IMR-90 (cell line): Measurements from ENCODE around the gene PRRX1. TPM values are rescaled to one million over a fixed set of nuclear protein-coding genes. Genes with fewer than 3 reads are reported as not detected.

Source experiments
- ATAC-seq: fragments of 200-7000 bp; cut with Tn5 transposase; 2 replicates; pipeline ENCODE4 v1.9.1; 2020; ENCODE audit warnings: low read depth, mild to moderate bottlenecking, moderate library complexity
- BruUV-seq: library from RNA; stranded (reverse); fragments of 400-500 nt; replicated peaks from 2 replicates; lab custom pipeline; 2021; lab: Mats Ljungman, UMichigan
- CTCF ChIA-PET: fragments of 300-600 bp; formaldehyde crosslinking; extraction: SDS; loops from one replicate; lab custom pipeline; 2021; ENCODE audit warnings: antibody characterized with exemption; lab: Yijun Ruan, JAX
- POLR2A ChIA-PET: fragments of 300-600 bp; sonication (Branson Sonifier 250); formaldehyde crosslinking; loops from one replicate; lab custom pipeline; 2022; ENCODE audit warnings: antibody characterized with exemption; ENCODE audit not compliant: unreplicated experiment; lab: Charles Lee
- DNase-seq: peaks from one replicate; pipeline ENCODE4 v3.0.0; 2013
- H2AFZ ChIP-seq: replicated peaks from 2 replicates; pipeline ENCODE3; 2013; ENCODE audit warnings: low read length, mild to moderate bottlenecking; ENCODE audit not compliant: poor library complexity
- H2AK5ac ChIP-seq: 2 replicates; pipeline ENCODE4 v1.6.1; 2013; ENCODE audit warnings: low read depth, low read length, inconsistent platforms
- H2AK9ac ChIP-seq: replicated peaks from 2 replicates; pipeline ENCODE3; 2013; ENCODE audit warnings: mild to moderate bottlenecking, low read depth, low read length, moderate library complexity; ENCODE audit not compliant: poor library complexity
- H2BK120ac ChIP-seq: 2 replicates; pipeline ENCODE4 v1.6.1; 2013; ENCODE audit warnings: low read depth, low read length, inconsistent platforms
- H2BK15ac ChIP-seq: 3 replicates; pipeline ENCODE4 v1.6.1; 2013; ENCODE audit warnings: low read depth, low read length, inconsistent platforms
- H2BK20ac ChIP-seq: 2 replicates; pipeline ENCODE4 v1.6.1; 2013; ENCODE audit warnings: low read depth, mild to moderate bottlenecking, inconsistent platforms, low read length, moderate library complexity
- H2BK5ac ChIP-seq: 2 replicates; pipeline ENCODE4 v1.6.1; 2013; ENCODE audit warnings: mild to moderate bottlenecking, low read depth, low read length, inconsistent platforms; ENCODE audit not compliant: poor library complexity, severe bottlenecking
- H3K14ac ChIP-seq: replicated peaks from 2 replicates; pipeline ENCODE4 v1.6.1; 2013; ENCODE audit warnings: low read depth, low read length, inconsistent platforms
- H3K18ac ChIP-seq: 2 replicates; pipeline ENCODE4 v1.6.1; 2013; ENCODE audit warnings: low read depth, low read length, control low read depth
- H3K23ac ChIP-seq: 2 replicates; pipeline ENCODE4 v1.6.1; 2013; ENCODE audit warnings: low read depth, low read length, inconsistent platforms
- H3K27ac ChIP-seq: 2 replicates; pipeline ENCODE4 v1.5.1; 2013; ENCODE audit warnings: mild to moderate bottlenecking, control low read depth, low read length; ENCODE audit not compliant: insufficient read depth
- H3K27me3 ChIP-seq: 2 replicates; pipeline ENCODE4 v1.6.1; 2013; ENCODE audit warnings: low read length; ENCODE audit not compliant: control insufficient read depth, insufficient read depth
- H3K36me3 ChIP-seq: 2 replicates; pipeline ENCODE4 v1.6.1; 2013; ENCODE audit warnings: low read length, mixed read lengths; ENCODE audit not compliant: control insufficient read depth, insufficient read depth
- H3K4ac ChIP-seq: 2 replicates; pipeline ENCODE4 v1.6.1; 2013; ENCODE audit warnings: low read depth, low read length, inconsistent platforms
- H3K4me1 ChIP-seq: 2 replicates; pipeline ENCODE4 v1.6.1; 2013; ENCODE audit warnings: low read length, mixed read lengths; ENCODE audit not compliant: control insufficient read depth, insufficient read depth
- H3K4me2 ChIP-seq: 2 replicates; pipeline ENCODE4 v1.6.1; 2013; ENCODE audit warnings: low read depth, mild to moderate bottlenecking, control low read depth, low read length, moderate library complexity
- H3K4me3 ChIP-seq: 2 replicates; pipeline ENCODE4 v1.5.1; 2013; ENCODE audit warnings: low read depth, mild to moderate bottlenecking, control low read depth, low read length, moderate library complexity; ENCODE audit not compliant: insufficient read depth
- H3K56ac ChIP-seq: 2 replicates; pipeline ENCODE4 v1.6.1; 2013; ENCODE audit warnings: low read length, inconsistent platforms; ENCODE audit not compliant: insufficient read depth; ENCODE audit errors: extremely low read depth
- H3K79me1 ChIP-seq, 2 experiments: 2 replicates each; pipeline ENCODE4 v1.6.1; 2013; ENCODE audit warnings: low read length in 2 of 2, inconsistent platforms in 1 of 2, low read depth in 1 of 2
- H3K9ac ChIP-seq: 2 replicates; pipeline ENCODE4 v1.6.1; 2013; ENCODE audit warnings: low read depth, low read length, control low read depth
- H3K9me1 ChIP-seq: 2 replicates; pipeline ENCODE4 v1.6.1; 2013; ENCODE audit warnings: low read length, inconsistent platforms; ENCODE audit not compliant: insufficient read depth
- H3K9me3 ChIP-seq: 2 replicates; pipeline ENCODE4 v1.6.1; 2013; ENCODE audit warnings: low read length; ENCODE audit not compliant: control insufficient read depth, insufficient read depth
- H4K20me1 ChIP-seq: 2 replicates; pipeline ENCODE4 v1.6.1; 2013; ENCODE audit warnings: low read length, inconsistent platforms; ENCODE audit not compliant: insufficient read depth
- H4K5ac ChIP-seq: 2 replicates; pipeline ENCODE4 v1.6.1; 2013; ENCODE audit warnings: mild to moderate bottlenecking, low read depth, low read length, control low read depth
- H4K8ac ChIP-seq, 2 experiments: 2 replicates each; pipeline ENCODE4 v1.6.1; 2013; ENCODE audit warnings: low read depth in 2 of 2, low read length in 2 of 2, control low read depth in 1 of 2, inconsistent platforms in 1 of 2
- H4K91ac ChIP-seq: 2 replicates; pipeline ENCODE4 v1.6.1; 2013; ENCODE audit warnings: low read depth, low read length, inconsistent platforms; ENCODE audit not compliant: insufficient read depth
- BHLHE40 ChIP-seq: fragments of 150-350 bp; IDR thresholded peaks from 2 replicates; pipeline ENCODE4 v1.6.1; 2016; ENCODE audit warnings: mild to moderate bottlenecking, low read depth, low read length
- CEBPB ChIP-seq: IDR thresholded peaks from 2 replicates; pipeline ENCODE4 v1.6.1; 2012; ENCODE audit warnings: low read depth, low read length, improper control_type of control experiment
- CHD1 ChIP-seq: IDR thresholded peaks from 2 replicates; pipeline ENCODE4 v1.6.1; 2012; ENCODE audit warnings: low read depth, low read length, improper control_type of control experiment
- FOS ChIP-seq: fragments of 150-350 bp; IDR thresholded peaks from 2 replicates; pipeline ENCODE4 v1.6.1; 2016; ENCODE audit warnings: low read depth, low read length
- MAFK ChIP-seq: IDR thresholded peaks from 2 replicates; pipeline ENCODE4 v1.6.1; 2012; ENCODE audit warnings: low read depth, low read length, improper control_type of control experiment
- MAZ ChIP-seq: IDR thresholded peaks from 2 replicates; pipeline ENCODE4 v1.6.1; 2012; ENCODE audit warnings: low read depth, mild to moderate bottlenecking, low read length, improper control_type of control experiment, moderate library complexity, borderline replicate concordance
- MXI1 ChIP-seq: IDR thresholded peaks from 2 replicates; pipeline ENCODE4 v1.6.1; 2012; ENCODE audit warnings: low read depth, mild to moderate bottlenecking, low read length, moderate library complexity, borderline replicate concordance
- NFE2L2 ChIP-seq: fragments of 150-350 bp; IDR thresholded peaks from 2 replicates; pipeline ENCODE4 v1.6.1; 2016; ENCODE audit warnings: low read depth, mild to moderate bottlenecking, low read length
- POLR2A ChIP-seq: IDR thresholded peaks from 2 replicates; pipeline ENCODE4 v1.6.1; 2012; ENCODE audit warnings: mild to moderate bottlenecking, low read depth, low read length
- RAD21 ChIP-seq: IDR thresholded peaks from 2 replicates; pipeline ENCODE4 v1.6.1; 2012; ENCODE audit warnings: low read length, improper control_type of control experiment
- RCOR1 ChIP-seq: IDR thresholded peaks from 2 replicates; pipeline ENCODE4 v1.6.1; 2012; ENCODE audit warnings: mild to moderate bottlenecking, low read length, improper control_type of control experiment; ENCODE audit not compliant: insufficient replicate concordance
- RFX5 ChIP-seq: IDR thresholded peaks from 2 replicates; pipeline ENCODE4 v1.8.0; 2012; ENCODE audit warnings: low read depth, mild to moderate bottlenecking, low read length, moderate library complexity
- SMC3 ChIP-seq: fragments of 150-350 bp; IDR thresholded peaks from 2 replicates; pipeline ENCODE4 v1.6.1; 2016; ENCODE audit warnings: low read depth, mild to moderate bottlenecking, antibody characterized with exemption, low read length, moderate library complexity
- WGBS, 2 experiments: methylation state at CpG; one replicate each; pipeline versions ENCODE4 v1.1.5 to v1.1.7; 2013; ENCODE audit warnings: missing lambda C conversion rate in 2 of 2; ENCODE audit not compliant: insufficient read length in 1 of 2; ENCODE audit errors: extremely low coverage in 2 of 2; 5-methylcytosine and 5-hydroxymethylcytosine counted together
- dilution Hi-C: fragments of 300-500 bp; cut with HindIII; formaldehyde crosslinking; loops from one replicate; pipeline ENCODE4 v1.14.3; 2018; ENCODE audit warnings: low sequenced_read_pairs; ENCODE audit not compliant: unreplicated experiment
- in situ Hi-C: fragments of 300-500 bp; cut with MboI; formaldehyde crosslinking; loops from 3 replicates; pipeline ENCODE4 v1.14.3; 2019; ENCODE audit warnings: low sequenced_read_pairs, inconsistent platforms, mixed read lengths
- intact Hi-C: fragments of 100-400 bp; cut with micrococcal nuclease; formaldehyde crosslinking; loops from 2 replicates; pipeline ENCODE4 v1.10.0; 2022
- polyA plus RNA-seq, 3 experiments: library from polyadenylated mRNA; depleted of rRNA; stranded (reverse); fragments of >200 nt; gene quantifications; 2 replicates each; pipeline ENCODE4 v1.2.3, GENCODE V29; 2012; ENCODE audit warnings: low replicate concordance in 1 of 3
- total RNA-seq: library from RNA; depleted of rRNA; stranded (reverse); fragments of >200 nt; gene quantifications from 2 replicates; pipeline ENCODE4 v1.2.3, GENCODE V29; 2012
- TF ChIP-seq, protein P1 (sequence below): fragments of 150-350 bp; IDR thresholded peaks from 2 replicates; pipeline ENCODE4 v1.6.1; 2016; ENCODE audit warnings: low read depth, mild to moderate bottlenecking, low read length, moderate library complexity, borderline replicate concordance
- TF ChIP-seq, protein P2 (sequence below): fragments of 150-350 bp; IDR thresholded peaks from 2 replicates; pipeline ENCODE4 v1.6.1; 2017; ENCODE audit warnings: mild to moderate bottlenecking, antibody characterized with exemption, low read length, low read depth
- TF ChIP-seq, protein P3 (sequence below): conservative IDR thresholded peaks from 2 replicates; pipeline ENCODE4 v1.5.1; 2012; ENCODE audit warnings: mild to moderate bottlenecking, low read depth, low read length, improper control_type of control experiment

Gene PRRX1
- total and polyA plus RNA-seq, 2 of the 4 experiments (the other 2 are of a cell fraction) = 50.0 to 65.4 TPM

DNA sequence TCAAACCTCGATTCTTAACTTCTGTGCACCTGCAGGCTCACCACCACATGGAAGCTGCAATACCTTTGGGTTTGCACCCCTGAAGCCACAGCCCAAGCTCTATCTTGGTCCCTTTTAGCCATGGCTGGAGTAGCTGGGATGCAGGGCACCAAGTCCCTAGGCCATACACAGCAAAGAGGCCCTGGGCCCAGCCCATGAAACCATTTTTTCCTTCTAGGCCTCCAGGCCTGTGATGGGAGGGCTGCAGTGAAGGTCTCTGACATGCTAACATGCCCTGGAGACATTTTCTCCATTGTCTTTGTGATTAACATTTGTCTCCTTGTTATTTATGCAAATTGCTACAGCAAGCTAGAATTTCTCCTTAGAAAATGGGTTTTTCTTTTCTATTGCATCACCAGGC lies 79.2 kb downstream of the PRRX1 start:
- Histone ChIP-seq H3K4me3 (no peak overlapping the region), H3K14ac (no peak overlapping the region), H3K9me1 (no peaks in the 10 kb centered on the region), H3K18ac (no peak overlapping the region), H3K4me1 (no peaks in the 10 kb centered on the region), H3K79me1 (no peaks in the 10 kb centered on the region; a peak in 1 of 4 replicates), H3K27ac (no peak overlapping the region), H4K20me1 (no peaks in the 10 kb centered on the region), H2BK20ac (no peak overlapping the region), H3K4me2 (no peak overlapping the region), H2AK5ac (no peak overlapping the region), H3K4ac (no peak overlapping the region), H2AK9ac (no peak overlapping the region), H2BK5ac (no peak overlapping the region), H4K5ac (no peak overlapping the region), H2AFZ (no peak overlapping the region), H4K91ac (no peak overlapping the region), H2BK120ac (no peak overlapping the region), H3K23ac (no peak overlapping the region), H3K9ac (no peak overlapping the region), H3K27me3 (no peaks in the 10 kb centered on the region), H3K56ac (no peak overlapping the region), H3K9me3 (peaks cover 7% of the 10 kb centered on the region; the same call in 1 of the 2 replicates), H3K36me3 (no peaks in the 10 kb centered on the region), H4K8ac (no peak overlapping the region), H2BK15ac (no peak overlapping the region)
- intact Hi-C loops (no loop called here), dilution Hi-C loops (no loop called here), in situ Hi-C loops (no loop called here)
- BruUV-seq = no TSS peak
- ChIA-PET CTCF (no interaction called here), POLR2A (no interaction called here)
- TF ChIP-seq, protein P1, sequence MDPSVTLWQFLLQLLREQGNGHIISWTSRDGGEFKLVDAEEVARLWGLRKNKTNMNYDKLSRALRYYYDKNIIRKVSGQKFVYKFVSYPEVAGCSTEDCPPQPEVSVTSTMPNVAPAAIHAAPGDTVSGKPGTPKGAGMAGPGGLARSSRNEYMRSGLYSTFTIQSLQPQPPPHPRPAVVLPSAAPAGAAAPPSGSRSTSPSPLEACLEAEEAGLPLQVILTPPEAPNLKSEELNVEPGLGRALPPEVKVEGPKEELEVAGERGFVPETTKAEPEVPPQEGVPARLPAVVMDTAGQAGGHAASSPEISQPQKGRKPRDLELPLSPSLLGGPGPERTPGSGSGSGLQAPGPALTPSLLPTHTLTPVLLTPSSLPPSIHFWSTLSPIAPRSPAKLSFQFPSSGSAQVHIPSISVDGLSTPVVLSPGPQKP = no peak
- TF ChIP-seq, protein P2, sequence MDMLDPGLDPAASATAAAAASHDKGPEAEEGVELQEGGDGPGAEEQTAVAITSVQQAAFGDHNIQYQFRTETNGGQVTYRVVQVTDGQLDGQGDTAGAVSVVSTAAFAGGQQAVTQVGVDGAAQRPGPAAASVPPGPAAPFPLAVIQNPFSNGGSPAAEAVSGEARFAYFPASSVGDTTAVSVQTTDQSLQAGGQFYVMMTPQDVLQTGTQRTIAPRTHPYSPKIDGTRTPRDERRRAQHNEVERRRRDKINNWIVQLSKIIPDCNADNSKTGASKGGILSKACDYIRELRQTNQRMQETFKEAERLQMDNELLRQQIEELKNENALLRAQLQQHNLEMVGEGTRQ = no peak
- TF ChIP-seq, protein P3, sequence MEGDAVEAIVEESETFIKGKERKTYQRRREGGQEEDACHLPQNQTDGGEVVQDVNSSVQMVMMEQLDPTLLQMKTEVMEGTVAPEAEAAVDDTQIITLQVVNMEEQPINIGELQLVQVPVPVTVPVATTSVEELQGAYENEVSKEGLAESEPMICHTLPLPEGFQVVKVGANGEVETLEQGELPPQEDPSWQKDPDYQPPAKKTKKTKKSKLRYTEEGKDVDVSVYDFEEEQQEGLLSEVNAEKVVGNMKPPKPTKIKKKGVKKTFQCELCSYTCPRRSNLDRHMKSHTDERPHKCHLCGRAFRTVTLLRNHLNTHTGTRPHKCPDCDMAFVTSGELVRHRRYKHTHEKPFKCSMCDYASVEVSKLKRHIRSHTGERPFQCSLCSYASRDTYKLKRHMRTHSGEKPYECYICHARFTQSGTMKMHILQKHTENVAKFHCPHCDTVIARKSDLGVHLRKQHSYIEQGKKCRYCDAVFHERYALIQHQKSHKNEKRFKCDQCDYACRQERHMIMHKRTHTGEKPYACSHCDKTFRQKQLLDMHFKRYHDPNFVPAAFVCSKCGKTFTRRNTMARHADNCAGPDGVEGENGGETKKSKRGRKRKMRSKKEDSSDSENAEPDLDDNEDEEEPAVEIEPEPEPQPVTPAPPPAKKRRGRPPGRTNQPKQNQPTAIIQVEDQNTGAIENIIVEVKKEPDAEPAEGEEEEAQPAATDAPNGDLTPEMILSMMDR = no peak
- no peak for TF ChIP-seq NFE2L2
- no peak for TF ChIP-seq RAD21
- no peak for TF ChIP-seq CHD1
- TF ChIP-seq FOS = no peak
- TF ChIP-seq RFX5 = no peak
- no peak for TF ChIP-seq MAFK
- TF ChIP-seq RCOR1 = no peak
- no peak for TF ChIP-seq POLR2A
- no peak for TF ChIP-seq MXI1
- TF ChIP-seq MAZ = no peak
- TF ChIP-seq SMC3 = no peak
- TF ChIP-seq BHLHE40 = no peak
- no peak for TF ChIP-seq CEBPB
- ATAC-seq (no peak), DNase-seq (no peak)
- 100% methylated on average over 1 of the region's 1 CpG; no CpG with 5 or more reads in 1 of the 2 experiments for WGBS, 2 experiments
